ENCODE results near the gene CHST11. TPM values are rescaled to one million over a fixed set of nuclear protein-coding genes. Genes with fewer than 3 reads are reported as not detected.

Gene CHST11
- total RNA-seq, 5 donors from 2014 or later (not counting 1 experiment from before 2014, with no cell fraction given): 49.8 to 78.3 (median 63.7) TPM

DNA sequence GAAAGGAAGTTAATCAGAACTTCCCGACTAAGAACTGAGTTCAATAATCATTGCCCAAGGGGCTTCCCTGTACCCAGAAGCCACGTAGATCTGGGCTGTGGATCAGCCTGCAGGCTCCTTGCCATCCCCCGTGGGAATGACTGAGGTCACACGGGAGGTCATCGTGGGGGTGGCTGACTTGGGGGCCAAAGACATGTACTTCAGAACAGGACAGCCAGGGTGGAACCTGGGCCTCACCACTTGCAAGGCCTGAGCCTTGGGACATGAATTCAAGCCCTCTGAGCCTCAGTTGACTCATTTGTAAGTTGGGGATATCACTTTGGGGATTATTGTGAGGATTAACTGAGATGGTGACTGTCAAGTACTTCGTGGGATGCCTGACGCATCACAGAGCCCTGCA is 280.4 kb downstream of the CHST11 start:
- Mint-ChIP-seq H3K4me3 (no peak overlapping the region), H3K27ac (peak overlapping the region; percentile 48 to 66), H3K27me3 (no peaks in the 10 kb centered on the region), H3K4me1 (peaks cover 79 to 90% (median 85%) of the 10 kb centered on the region in 3 donors), H3K9me3 (no peaks in the 10 kb centered on the region), H3K36me3 (peaks cover 10% of the 10 kb centered on the region)
- peaks cover 0 to 91% of the 10 kb centered on the region in 2 experiments for H3K4me1 ChIP-seq (ENCODE audit: control insufficient read depth in 1 of 2, extremely low read depth in 1 of 2, insufficient read depth in 2 of 2, low read length in 2 of 2)
- no peaks in the 10 kb centered on the region for H3K27me3 ChIP-seq (replicated peaks in 1 of 2; ENCODE audit: control insufficient read depth in 2 of 2, extremely low read depth in 1 of 2, insufficient read depth in 2 of 2, low read length in 1 of 2)
- no peaks in the 10 kb centered on the region for H3K36me3 ChIP-seq (ENCODE audit: control insufficient read depth in 2 of 2, extremely low read depth in 1 of 2, insufficient read depth in 1 of 2, low read length in 1 of 2)
- H3K9me3 ChIP-seq: no peaks in the 10 kb centered on the region
- WGBS (ENCODE audit: insufficient coverage): 93% methylated on average over 5 of the region's 7 CpGs
- POLR2A ChIA-PET: no interaction called here
- no peak overlapping the region for H3K4me3 ChIP-seq (ENCODE audit: control insufficient read depth in 1 of 2, extremely low read depth in 1 of 2, low read length in 1 of 2)
- ATAC-seq (replicated peaks in 1 of 4) (no peak), DNase-seq (no peak)
- CTCF ChIA-PET: no interaction called here
- no peak overlapping the region for H3K27ac ChIP-seq (ENCODE audit: low read length)

DNA sequence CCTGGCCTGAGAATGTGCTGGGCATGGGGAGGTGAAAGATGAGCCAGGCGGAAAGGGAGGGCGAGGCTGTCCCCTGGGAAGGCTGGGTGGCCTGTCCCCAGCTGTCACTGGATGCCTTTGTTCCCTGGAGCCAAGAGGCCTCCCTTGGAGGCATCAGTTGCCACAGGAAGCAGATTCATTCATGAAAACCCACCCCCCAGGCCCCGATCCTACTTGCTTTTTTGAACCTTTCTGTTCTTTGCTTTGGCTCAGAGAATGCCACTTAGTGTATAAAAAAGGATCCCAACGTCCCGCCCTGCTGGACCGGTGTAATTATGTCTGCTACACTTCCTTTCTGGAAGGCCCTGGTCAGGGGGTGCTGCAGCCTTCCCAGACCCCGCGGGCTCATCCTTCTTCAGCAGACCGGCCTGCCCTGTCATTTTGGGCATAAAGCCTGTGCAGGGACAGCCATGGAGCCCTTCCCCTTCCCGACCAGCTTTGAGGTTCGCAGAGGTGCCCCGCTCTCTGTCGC is 281.1 kb downstream of the CHST11 start:
- Mint-ChIP-seq H3K4me3 (no peak overlapping the region), H3K27me3 (no peaks in the 10 kb centered on the region), H3K4me1 (peaks cover 79 to 85% (median 82%) of the 10 kb centered on the region in 3 donors), H3K27ac (peak overlapping the region; percentile 48 to 78), H3K36me3 (peaks cover 13% of the 10 kb centered on the region), H3K9me3 (peaks cover 0 to under 1% (median 0%) of the 10 kb centered on the region in 3 donors)
- Histone ChIP-seq H3K4me3 (ENCODE audit: control insufficient read depth in 1 of 2, extremely low read depth in 1 of 2, low read length in 1 of 2) (no peak overlapping the region), H3K27me3 (replicated peaks in 1 of 2; ENCODE audit: control insufficient read depth in 2 of 2, extremely low read depth in 1 of 2, insufficient read depth in 2 of 2, low read length in 1 of 2) (no peaks in the 10 kb centered on the region), H3K36me3 (ENCODE audit: control insufficient read depth in 2 of 2, extremely low read depth in 1 of 2, insufficient read depth in 1 of 2, low read length in 1 of 2) (no peaks in the 10 kb centered on the region), H3K4me1 (ENCODE audit: control insufficient read depth in 1 of 2, extremely low read depth in 1 of 2, insufficient read depth in 2 of 2, low read length in 2 of 2) (peaks cover 0 to 90% of the 10 kb centered on the region in 2 experiments), H3K27ac (ENCODE audit: low read length) (no peak overlapping the region), H3K9me3 (no peaks in the 10 kb centered on the region)
- WGBS (ENCODE audit: insufficient coverage): 96% methylated on average over 9 of the region's 13 CpGs
- ChIA-PET CTCF (no interaction called here), POLR2A (no interaction called here)
- no peak for ATAC-seq (replicated peaks in 1 of 4)
- DNase-seq: no peak

DNA sequence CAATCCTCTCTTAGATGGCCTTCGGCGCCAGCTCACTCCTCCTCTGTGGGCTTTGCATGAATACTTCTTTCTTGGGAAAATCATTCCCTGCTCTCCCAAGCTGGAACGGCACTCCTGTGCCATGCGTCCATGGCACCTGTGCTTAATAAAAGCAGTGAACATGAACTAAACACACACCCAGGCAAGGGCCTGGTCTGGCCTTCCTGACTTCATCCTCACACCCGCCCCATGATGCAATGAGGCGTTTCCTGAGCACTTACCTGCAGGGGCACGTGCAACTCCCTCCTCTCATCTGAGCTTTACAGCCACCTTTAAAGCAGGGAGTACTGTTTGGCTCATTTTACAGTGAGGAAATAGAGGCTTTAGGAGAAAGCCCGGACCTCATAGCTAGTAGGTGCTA is 281.6 kb downstream of the CHST11 start:
- Mint-ChIP-seq H3K4me1 (peaks cover 76 to 83% (median 80%) of the 10 kb centered on the region in 3 donors), H3K4me3 (no peak overlapping the region), H3K27ac (peak overlapping the region; percentile 11 to 78), H3K9me3 (peaks cover 0 to 2% (median 0%) of the 10 kb centered on the region in 3 donors), H3K36me3 (peaks cover 16% of the 10 kb centered on the region), H3K27me3 (no peaks in the 10 kb centered on the region)
- Histone ChIP-seq H3K27me3 (replicated peaks in 1 of 2; ENCODE audit: control insufficient read depth in 2 of 2, extremely low read depth in 1 of 2, insufficient read depth in 2 of 2, low read length in 1 of 2) (no peaks in the 10 kb centered on the region), H3K27ac (ENCODE audit: low read length) (no peak overlapping the region), H3K4me1 (ENCODE audit: control insufficient read depth in 1 of 2, extremely low read depth in 1 of 2, insufficient read depth in 2 of 2, low read length in 2 of 2) (peaks cover 0 to 85% of the 10 kb centered on the region in 2 experiments), H3K4me3 (ENCODE audit: control insufficient read depth in 1 of 2, extremely low read depth in 1 of 2, low read length in 1 of 2) (no peak overlapping the region), H3K9me3 (no peaks in the 10 kb centered on the region), H3K36me3 (ENCODE audit: control insufficient read depth in 2 of 2, extremely low read depth in 1 of 2, insufficient read depth in 1 of 2, low read length in 1 of 2) (no peaks in the 10 kb centered on the region)
- ATAC-seq (replicated peaks in 1 of 4) (no peak), DNase-seq (no peak)
- WGBS (ENCODE audit: insufficient coverage): 89% methylated on average over 5 of the region's 8 CpGs
- POLR2A ChIA-PET: no interaction called here
- CTCF ChIA-PET: no interaction called here

DNA sequence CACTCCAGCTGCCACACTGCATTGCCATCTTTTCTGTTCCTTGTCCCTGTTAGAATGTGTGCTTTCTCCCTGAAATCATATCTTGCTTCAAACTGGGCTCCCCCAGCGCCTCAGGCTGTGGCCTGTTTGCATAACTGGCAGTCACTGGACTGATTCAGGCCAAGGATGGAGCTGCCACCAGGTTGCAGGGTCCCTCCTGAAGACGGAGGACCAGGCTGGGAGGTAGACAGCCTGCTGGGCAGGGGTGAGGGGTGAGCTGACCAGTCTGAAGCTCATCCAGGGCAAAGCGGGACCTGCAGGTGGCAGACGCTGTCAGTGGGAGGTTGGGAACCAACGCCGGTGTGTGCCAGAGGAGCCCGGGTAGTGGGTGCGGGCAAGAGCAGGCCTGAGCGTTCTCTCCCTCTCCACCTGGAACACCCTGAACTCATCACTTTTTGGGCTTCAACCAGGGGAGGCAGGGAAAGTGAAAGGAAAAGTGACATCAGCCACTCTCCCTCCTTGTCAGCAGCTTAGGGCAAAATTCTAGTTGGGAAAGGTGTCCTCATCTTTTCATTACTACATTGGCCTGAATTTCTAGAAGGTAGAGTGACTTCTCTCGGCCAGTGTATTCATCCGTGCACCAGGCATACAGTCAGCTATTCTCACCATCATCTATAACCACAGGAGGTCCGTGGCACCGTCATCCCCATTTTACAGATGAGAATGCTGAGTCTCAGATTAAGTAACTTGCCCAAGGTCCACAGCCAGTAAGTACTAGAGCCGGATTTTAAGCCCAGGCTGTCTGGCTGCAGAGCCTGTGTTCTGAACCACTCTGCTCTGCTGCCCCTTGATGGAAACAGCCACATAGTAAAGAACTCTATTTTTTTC is 282.3 kb downstream of the CHST11 start:
- 94% methylated on average over 9 of the region's 14 CpGs for WGBS (ENCODE audit: insufficient coverage)
- Mint-ChIP-seq H3K36me3 (peaks cover 20% of the 10 kb centered on the region), H3K4me3 (peak overlapping the region in 1 of 3 donors; percentile 57), H3K27ac (peak overlapping the region; percentile 40 to 78), H3K27me3 (no peaks in the 10 kb centered on the region), H3K4me1 (peaks cover 70 to 84% (median 81%) of the 10 kb centered on the region in 3 donors), H3K9me3 (peaks cover 0 to 2% (median 0%) of the 10 kb centered on the region in 3 donors)
- no peaks in the 10 kb centered on the region for H3K27me3 ChIP-seq (replicated peaks in 1 of 2; ENCODE audit: control insufficient read depth in 2 of 2, extremely low read depth in 1 of 2, insufficient read depth in 2 of 2, low read length in 1 of 2)
- ATAC-seq (replicated peaks in 1 of 4) (no peak), DNase-seq (no peak)
- H3K4me3 ChIP-seq (ENCODE audit: control insufficient read depth in 1 of 2, extremely low read depth in 1 of 2, low read length in 1 of 2): no peak overlapping the region
- H3K36me3 ChIP-seq (ENCODE audit: control insufficient read depth in 2 of 2, extremely low read depth in 1 of 2, insufficient read depth in 1 of 2, low read length in 1 of 2): no peaks in the 10 kb centered on the region
- ChIA-PET POLR2A (interaction anchor here in 1 of 2 donors (0.6 kb wide), 1 partner anchor 390 kb away, joined by 3 read pairs; no protein-coding TSS in a partner anchor), CTCF (no interaction called here)
- no peaks in the 10 kb centered on the region for H3K9me3 ChIP-seq
- peaks cover 0 to 78% of the 10 kb centered on the region in 2 experiments for H3K4me1 ChIP-seq (ENCODE audit: control insufficient read depth in 1 of 2, extremely low read depth in 1 of 2, insufficient read depth in 2 of 2, low read length in 2 of 2)
- H3K27ac ChIP-seq (ENCODE audit: low read length): no peak overlapping the region

DNA sequence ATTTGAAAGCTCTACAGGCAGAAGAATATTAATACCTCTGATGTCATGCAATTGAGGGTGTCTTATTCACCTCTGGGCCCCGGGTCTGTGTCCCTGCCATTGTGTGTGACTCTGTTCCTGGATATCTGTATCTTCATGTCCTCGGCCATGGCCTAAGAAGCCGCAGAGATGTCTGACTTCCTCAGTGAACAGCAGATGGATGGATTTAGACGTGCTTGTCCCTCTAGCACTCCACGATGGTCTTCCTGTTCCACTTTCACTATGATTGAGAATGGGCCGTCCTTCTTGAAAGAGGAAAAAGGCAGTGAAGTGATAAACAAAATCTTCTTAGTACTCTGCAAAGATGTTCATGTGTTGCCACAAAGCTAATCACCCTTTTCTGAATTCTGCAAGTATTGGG is 283.9 kb downstream of the CHST11 start:
- ATAC-seq (replicated peaks in 1 of 4) (peak; percentile 29 to 54 (median 41)), DNase-seq (peak in 2 of 35 experiments; percentile 27 to 33)
- peaks cover 0 to 2% (median 0%) of the 10 kb centered on the region in 3 donors for H3K9me3 Mint-ChIP-seq
- Histone ChIP-seq H3K27ac (ENCODE audit: low read length) (peak overlapping the region; percentile 61), H3K36me3 (ENCODE audit: control insufficient read depth in 2 of 2, extremely low read depth in 1 of 2, insufficient read depth in 1 of 2, low read length in 1 of 2) (no peaks in the 10 kb centered on the region), H3K4me1 (ENCODE audit: control insufficient read depth in 1 of 2, extremely low read depth in 1 of 2, insufficient read depth in 2 of 2, low read length in 2 of 2) (peaks cover 0 to 63% of the 10 kb centered on the region in 2 experiments), H3K27me3 (replicated peaks in 1 of 2; ENCODE audit: control insufficient read depth in 2 of 2, extremely low read depth in 1 of 2, insufficient read depth in 2 of 2, low read length in 1 of 2) (no peaks in the 10 kb centered on the region), H3K9me3 (no peaks in the 10 kb centered on the region), H3K4me3 (ENCODE audit: control insufficient read depth in 1 of 2, extremely low read depth in 1 of 2, low read length in 1 of 2) (no peak overlapping the region)
- H3K27me3 Mint-ChIP-seq: no peaks in the 10 kb centered on the region
- ChIA-PET CTCF (no interaction called here), POLR2A (no interaction called here)
- peak overlapping the region; percentile 22 to 53 (median 28) for H3K4me3 Mint-ChIP-seq
- 15% methylated on average over 4 of the region's 6 CpGs for WGBS (ENCODE audit: insufficient coverage)
- H3K27ac Mint-ChIP-seq: peak overlapping the region; percentile 74 to 81
- peaks cover 69 to 83% (median 82%) of the 10 kb centered on the region in 3 donors for H3K4me1 Mint-ChIP-seq
- H3K36me3 Mint-ChIP-seq: peaks cover 23% of the 10 kb centered on the region

DNA sequence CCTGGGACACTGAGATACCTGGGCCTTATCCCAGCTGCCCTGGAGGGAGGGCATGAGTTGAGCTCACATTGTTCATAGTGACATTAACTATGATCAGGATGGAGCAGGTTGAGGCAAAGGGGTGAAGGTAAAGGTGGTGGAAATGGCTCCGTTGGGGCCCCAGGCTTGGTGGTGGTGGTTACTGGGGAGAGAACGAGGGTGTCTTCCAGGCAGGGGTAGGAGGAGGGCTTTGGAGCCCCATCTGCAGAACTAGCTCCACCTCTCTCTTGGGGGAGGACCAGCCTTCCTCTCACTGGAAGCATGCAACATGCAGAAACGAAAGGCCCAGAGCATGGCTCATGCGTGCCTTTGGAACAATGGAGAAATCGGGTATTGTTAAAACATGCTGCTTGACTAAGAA is 284.3 kb downstream of the CHST11 start:
- ATAC-seq (replicated peaks in 1 of 4) (peak in 2 of 4 experiments; percentile 21 to 25), DNase-seq (no peak)
- Histone ChIP-seq H3K4me1 (ENCODE audit: control insufficient read depth in 1 of 2, extremely low read depth in 1 of 2, insufficient read depth in 2 of 2, low read length in 2 of 2) (peaks cover 0 to 59% of the 10 kb centered on the region in 2 experiments), H3K9me3 (no peaks in the 10 kb centered on the region), H3K27me3 (replicated peaks in 1 of 2; ENCODE audit: control insufficient read depth in 2 of 2, extremely low read depth in 1 of 2, insufficient read depth in 2 of 2, low read length in 1 of 2) (no peaks in the 10 kb centered on the region), H3K36me3 (ENCODE audit: control insufficient read depth in 2 of 2, extremely low read depth in 1 of 2, insufficient read depth in 1 of 2, low read length in 1 of 2) (no peaks in the 10 kb centered on the region), H3K27ac (ENCODE audit: low read length) (peak overlapping the region; percentile 61), H3K4me3 (ENCODE audit: control insufficient read depth in 1 of 2, extremely low read depth in 1 of 2, low read length in 1 of 2) (no peak overlapping the region)
- H3K4me3 Mint-ChIP-seq: peak overlapping the region; percentile 22 to 53 (median 28)
- no peaks in the 10 kb centered on the region for H3K27me3 Mint-ChIP-seq
- 75% methylated on average over 2 of the region's 5 CpGs for WGBS (ENCODE audit: insufficient coverage)
- peak overlapping the region; percentile 74 to 81 for H3K27ac Mint-ChIP-seq
- CTCF ChIA-PET: no interaction called here
- peaks cover 69 to 83% (median 82%) of the 10 kb centered on the region in 3 donors for H3K4me1 Mint-ChIP-seq
- peaks cover 23% of the 10 kb centered on the region for H3K36me3 Mint-ChIP-seq
- POLR2A ChIA-PET: no interaction called here
- H3K9me3 Mint-ChIP-seq: peaks cover 0 to 2% (median 0%) of the 10 kb centered on the region in 3 donors

Data from T-cell (primary cell).